ENCODE measurements around the gene BRI3BP.
"Not testable (repeated sequence)": the region's sequence is repeated elsewhere in the genome, so short reads cannot be mapped to it uniquely, and the experiment has no call there.

BRI3BP gene

GRCh38 chr12:124972211-124972610 lies 21.2 kb upstream of the BRI3BP start:
- TF ChIP-seq CTCF (IDR thresholded peaks at IDR 0.05; ENCODE audit: low read depth, low read length), result no peak
- H3K4me3 ChIP-seq (replicated peaks in 1 of 2; ENCODE audit: low read depth in 2 of 2, low read length in 2 of 2), result no peak overlapping the region
- DNase-seq (ENCODE audit: low read depth in 2 of 2), result no peak

- TF ChIP-seq CTCF (IDR thresholded peaks at IDR 0.05; ENCODE audit: low read depth, low read length), result no peak
- H3K4me3 ChIP-seq (replicated peaks in 1 of 2; ENCODE audit: low read depth in 2 of 2, low read length in 2 of 2), result no peak overlapping the region
- DNase-seq (ENCODE audit: low read depth in 2 of 2), result no peak
These were observed 18.2 kb upstream of the BRI3BP start for GRCh38 chr12:124975276-124975675.

DNA sequence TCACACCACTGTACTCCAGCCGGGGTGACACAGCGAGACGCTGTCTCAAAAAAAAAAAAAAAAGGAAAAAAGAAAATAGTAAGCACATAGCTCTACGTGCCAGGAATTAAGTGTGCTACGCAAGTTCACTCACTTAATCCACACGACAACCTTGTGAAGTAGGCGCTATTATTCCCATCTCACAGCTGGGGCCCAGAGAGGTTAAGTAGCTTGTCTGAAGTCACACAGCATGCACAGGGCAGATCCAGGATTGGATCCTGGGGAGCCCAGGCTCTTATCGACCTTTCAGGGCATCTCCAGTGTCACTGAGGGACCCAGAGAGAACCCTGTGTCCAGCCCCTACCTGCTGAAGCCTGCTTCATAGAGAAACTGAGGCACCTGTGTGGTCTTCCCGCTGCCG lies 16.4 kb upstream of the BRI3BP start:
- TF ChIP-seq CTCF (IDR thresholded peaks at IDR 0.05; ENCODE audit: low read depth, low read length), result no peak
- no peak for DNase-seq (ENCODE audit: low read depth in 2 of 2)
- no peak overlapping the region for H3K4me3 ChIP-seq (replicated peaks in 1 of 2; ENCODE audit: low read depth in 2 of 2, low read length in 2 of 2)

DNA sequence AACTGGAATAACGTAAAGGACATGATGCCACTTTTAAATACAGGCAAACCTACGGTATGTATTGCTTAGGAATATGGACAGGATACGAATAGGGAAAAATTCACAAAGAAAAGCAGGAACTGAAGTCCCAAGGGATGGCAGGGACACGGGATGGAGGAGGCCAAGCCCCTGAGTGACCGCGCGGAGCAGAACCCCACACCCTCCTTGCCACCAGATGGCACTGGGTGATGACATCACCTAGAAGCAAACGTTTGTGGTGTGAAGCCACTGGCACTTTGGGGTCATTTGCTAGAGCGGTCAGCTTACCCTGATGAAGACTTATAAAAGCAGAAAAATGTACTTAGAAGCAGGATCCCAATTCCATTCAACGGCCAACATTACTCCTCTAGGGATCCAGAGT lies 13.9 kb upstream of the BRI3BP start:
- no peak overlapping the region for H3K4me3 ChIP-seq (replicated peaks in 1 of 2; ENCODE audit: low read depth in 2 of 2, low read length in 2 of 2)
- no peak for TF ChIP-seq CTCF (IDR thresholded peaks at IDR 0.05; ENCODE audit: low read depth, low read length)
- DNase-seq (ENCODE audit: low read depth in 2 of 2), result no peak

GRCh38 chr12:124980098-124980892 lies 13.2 kb upstream of the BRI3BP start:
- no peak for TF ChIP-seq CTCF (IDR thresholded peaks at IDR 0.05; ENCODE audit: low read depth, low read length)
- H3K4me3 ChIP-seq (replicated peaks in 1 of 2; ENCODE audit: low read depth in 2 of 2, low read length in 2 of 2), result no peak overlapping the region
- no peak for DNase-seq (ENCODE audit: low read depth in 2 of 2)

GRCh38 chr12:124986876-124987275 lies 6.6 kb upstream of the BRI3BP start:
- H3K4me3 ChIP-seq (replicated peaks in 1 of 2; ENCODE audit: low read depth in 2 of 2, low read length in 2 of 2); DNase-seq (ENCODE audit: low read depth in 2 of 2): not testable (repeated sequence)

- no peak for TF ChIP-seq CTCF (IDR thresholded peaks at IDR 0.05; ENCODE audit: low read depth, low read length)
- DNase-seq (ENCODE audit: low read depth in 2 of 2), result peak; percentile 18 to 41
- H3K4me3 ChIP-seq (replicated peaks in 1 of 2; ENCODE audit: low read depth in 2 of 2, low read length in 2 of 2), result peak overlapping the region; percentile 27 to 63
These were observed 395 bp upstream of the BRI3BP start for GRCh38 chr12:124992874-124993625.

Measured in cardiac fibroblast (primary cell).